ENCODE data around the gene EHMT1.

DNA sequence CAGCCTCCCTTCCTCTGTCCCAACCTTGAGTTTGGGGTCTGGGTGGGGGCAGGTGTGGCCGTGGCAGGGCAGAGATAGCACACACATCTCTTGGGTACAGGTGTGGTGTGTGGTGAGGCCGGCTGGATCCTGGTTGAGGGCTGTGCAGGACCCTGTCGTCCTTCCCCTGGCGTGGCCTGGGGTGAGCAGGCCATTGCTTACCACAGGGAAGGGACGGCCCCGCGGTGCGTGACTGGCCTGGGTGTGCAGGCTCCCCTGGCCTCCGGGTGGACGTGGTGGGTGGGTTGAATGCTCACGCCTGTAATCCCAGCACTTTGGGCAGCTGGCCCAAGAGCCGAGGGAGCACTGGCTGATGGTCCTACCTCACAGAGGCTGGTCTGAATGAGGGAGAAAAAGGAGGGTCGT, 12.1 kb upstream of the EHMT1 start:
- TF ChIP-seq, protein P1, sequence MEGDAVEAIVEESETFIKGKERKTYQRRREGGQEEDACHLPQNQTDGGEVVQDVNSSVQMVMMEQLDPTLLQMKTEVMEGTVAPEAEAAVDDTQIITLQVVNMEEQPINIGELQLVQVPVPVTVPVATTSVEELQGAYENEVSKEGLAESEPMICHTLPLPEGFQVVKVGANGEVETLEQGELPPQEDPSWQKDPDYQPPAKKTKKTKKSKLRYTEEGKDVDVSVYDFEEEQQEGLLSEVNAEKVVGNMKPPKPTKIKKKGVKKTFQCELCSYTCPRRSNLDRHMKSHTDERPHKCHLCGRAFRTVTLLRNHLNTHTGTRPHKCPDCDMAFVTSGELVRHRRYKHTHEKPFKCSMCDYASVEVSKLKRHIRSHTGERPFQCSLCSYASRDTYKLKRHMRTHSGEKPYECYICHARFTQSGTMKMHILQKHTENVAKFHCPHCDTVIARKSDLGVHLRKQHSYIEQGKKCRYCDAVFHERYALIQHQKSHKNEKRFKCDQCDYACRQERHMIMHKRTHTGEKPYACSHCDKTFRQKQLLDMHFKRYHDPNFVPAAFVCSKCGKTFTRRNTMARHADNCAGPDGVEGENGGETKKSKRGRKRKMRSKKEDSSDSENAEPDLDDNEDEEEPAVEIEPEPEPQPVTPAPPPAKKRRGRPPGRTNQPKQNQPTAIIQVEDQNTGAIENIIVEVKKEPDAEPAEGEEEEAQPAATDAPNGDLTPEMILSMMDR (conservative IDR thresholded peaks at IDR 0.05; ENCODE audit: low read depth in 2 of 2), result no peak
- no peak for TF ChIP-seq EZH2 (IDR thresholded peaks at IDR 0.05; ENCODE audit: low read depth, unreplicated experiment)
